CD14-positive monocyte (primary cell): ENCODE data around the gene SUFU. TPM values are rescaled to one million over a fixed set of nuclear protein-coding genes. Genes with fewer than 3 reads are reported as not detected.

Experiments
- DNase-seq, 3 donors: peaks; one replicate each; pipeline ENCODE4 v3.0.0-alpha.2; 2011 to 2022
- H2AFZ ChIP-seq: 2 replicates; pipeline ENCODE4 v1.6.0; 2012; ENCODE audit warnings: mild to moderate bottlenecking, low read depth, low read length, inconsistent platforms; ENCODE audit not compliant: insufficient read depth, poor library complexity, severe bottlenecking
- H3K27ac ChIP-seq, 2 donors: 1 replicate in 1 of 2; 2 replicates in 1 of 2; pipeline ENCODE4 v1.5.1; 2012 to 2013; ENCODE audit warnings: low read length in 2 of 2, control low read depth in 1 of 2, inconsistent platforms in 1 of 2, low read depth in 1 of 2, mild to moderate bottlenecking in 1 of 2
- H3K27me3 ChIP-seq, 2 donors: one replicate each; pipeline versions ENCODE4 v1.6.0 to v1.6.1; 2011 to 2013; ENCODE audit warnings: low read length in 2 of 2; ENCODE audit not compliant: control insufficient read depth in 2 of 2, insufficient read depth in 2 of 2
- H3K36me3 ChIP-seq, 2 donors: replicated peaks in 1 of 2; 1 replicate in 1 of 2; 2 replicates in 1 of 2; pipeline versions ENCODE4 v1.5.1 to v1.6.1; 2012 to 2013; ENCODE audit warnings: low read length in 2 of 2, control low read depth in 1 of 2, inconsistent platforms in 1 of 2, mild to moderate bottlenecking in 1 of 2; ENCODE audit not compliant: insufficient read depth in 2 of 2, control insufficient read depth in 1 of 2
- H3K4me1 ChIP-seq, 2 donors: 1 replicate in 1 of 2; 2 replicates in 1 of 2; pipeline versions ENCODE4 v1.5.1 to v1.6.1; 2012 to 2013; ENCODE audit warnings: low read length in 2 of 2, control low read depth in 1 of 2, inconsistent platforms in 1 of 2, mild to moderate bottlenecking in 1 of 2, moderate library complexity in 1 of 2; ENCODE audit not compliant: insufficient read depth in 2 of 2, control insufficient read depth in 1 of 2
- H3K4me2 ChIP-seq: replicated peaks from 2 replicates; pipeline ENCODE3; 2012; ENCODE audit warnings: low read length, moderate library complexity, mild to moderate bottlenecking; ENCODE audit not compliant: poor library complexity, severe bottlenecking; ENCODE audit errors: extremely low read depth
- H3K4me3 ChIP-seq, 3 experiments: fragments of 200-600 bp in 1 of 3; sonication (generic) in 1 of 3; replicated peaks in 1 of 3; 1 replicate in 2 of 3; 2 replicates in 1 of 3; pipeline ENCODE4 v1.5.1; 2011 to 2013; ENCODE audit warnings: low read length in 3 of 3, mild to moderate bottlenecking in 3 of 3, control low read depth in 2 of 3, low read depth in 2 of 3, inconsistent platforms in 1 of 3, moderate library complexity in 1 of 3
- H3K79me2 ChIP-seq: 2 replicates; pipeline ENCODE4 v1.6.0; 2012; ENCODE audit warnings: mild to moderate bottlenecking, control low read depth, inconsistent platforms, low read length, moderate library complexity; ENCODE audit not compliant: insufficient read depth
- H3K9ac ChIP-seq: 2 replicates; pipeline ENCODE4 v1.6.0; 2017; ENCODE audit warnings: low read length, mild to moderate bottlenecking; ENCODE audit not compliant: insufficient read depth, poor library complexity, severe bottlenecking
- H3K9me3 ChIP-seq, 2 donors: replicated peaks in 1 of 2; 1 replicate in 1 of 2; 2 replicates in 1 of 2; pipeline versions ENCODE4 v1.5.1 to v1.6.1; 2012 to 2013; ENCODE audit warnings: low read length in 2 of 2, control low read depth in 1 of 2; ENCODE audit not compliant: control insufficient read depth in 1 of 2, insufficient read depth in 1 of 2
- H4K20me1 ChIP-seq: 2 replicates; pipeline ENCODE4 v1.6.0; 2012; ENCODE audit warnings: mild to moderate bottlenecking, low read length, control low read depth, moderate library complexity; ENCODE audit not compliant: insufficient read depth
- H3K27ac Mint-ChIP-seq, 7 donors: one replicate each; pipeline ENCODE4 v1.8.0; 2020; ENCODE audit warnings: mild to moderate bottlenecking in 7 of 7, mixed read lengths in 7 of 7, moderate library complexity in 6 of 7, inconsistent platforms in 2 of 7
- H3K27me3 Mint-ChIP-seq, 3 donors: one replicate each; pipeline ENCODE4 v1.8.0; 2021 to 2022; ENCODE audit warnings: low read depth in 3 of 3, mild to moderate bottlenecking in 3 of 3, mixed read lengths in 3 of 3, moderate library complexity in 3 of 3, inconsistent platforms in 1 of 3
- H3K36me3 Mint-ChIP-seq, 2 donors: one replicate each; pipeline ENCODE4 v1.8.0; 2020; ENCODE audit warnings: mixed read lengths in 2 of 2, inconsistent platforms in 1 of 2, mild to moderate bottlenecking in 1 of 2
- H3K4me1 Mint-ChIP-seq: one replicate; pipeline ENCODE4 v1.8.0; 2020; ENCODE audit warnings: mild to moderate bottlenecking, mixed read lengths
- H3K4me3 Mint-ChIP-seq, 2 donors: one replicate each; pipeline ENCODE4 v1.8.0; 2020; ENCODE audit warnings: mild to moderate bottlenecking in 2 of 2, mixed read lengths in 2 of 2, moderate library complexity in 1 of 2
- H3K9me3 Mint-ChIP-seq, 7 donors: one replicate each; pipeline ENCODE4 v1.8.0; 2020 to 2022; ENCODE audit warnings: mixed read lengths in 7 of 7, mild to moderate bottlenecking in 6 of 7, moderate library complexity in 6 of 7, inconsistent platforms in 2 of 7
- WGBS: methylation state at CpG from one replicate; pipeline ENCODE4 v1.1.5; 2013; ENCODE audit warnings: missing lambda C conversion rate; ENCODE audit not compliant: insufficient coverage; 5-methylcytosine and 5-hydroxymethylcytosine counted together
- intact Hi-C, 2 donors: fragments of 100-400 bp; cut with micrococcal nuclease; formaldehyde crosslinking; loops; one replicate each; pipeline versions ENCODE4 v1.15.0 to v1.15.1; 2023
- polyA plus RNA-seq, 3 donors: library from polyadenylated mRNA; depleted of rRNA in 1 of 3; unstranded in 2 of 3; stranded (reverse) in 1 of 3; fragments of 300-500 nt in 2 of 3; fragments of >200 nt in 1 of 3; fragmentation: Illumina TruSeq in 2 of 3; gene quantifications; 1 replicate in 2 of 3; 2 replicates in 1 of 3; pipeline ENCODE4 v1.2.3, GENCODE V29; 2012 to 2021
- TF ChIP-seq, protein P1 (sequence below): fragments of 200-600 bp; IDR thresholded peaks from one replicate; pipeline ENCODE4 v1.8.0; 2022; ENCODE audit warnings: antibody characterized with exemption, mild to moderate bottlenecking

SUFU gene
- polyA plus RNA-seq, 3 donors = 3.2 to 10.0 (median 5.7) TPM

DNA sequence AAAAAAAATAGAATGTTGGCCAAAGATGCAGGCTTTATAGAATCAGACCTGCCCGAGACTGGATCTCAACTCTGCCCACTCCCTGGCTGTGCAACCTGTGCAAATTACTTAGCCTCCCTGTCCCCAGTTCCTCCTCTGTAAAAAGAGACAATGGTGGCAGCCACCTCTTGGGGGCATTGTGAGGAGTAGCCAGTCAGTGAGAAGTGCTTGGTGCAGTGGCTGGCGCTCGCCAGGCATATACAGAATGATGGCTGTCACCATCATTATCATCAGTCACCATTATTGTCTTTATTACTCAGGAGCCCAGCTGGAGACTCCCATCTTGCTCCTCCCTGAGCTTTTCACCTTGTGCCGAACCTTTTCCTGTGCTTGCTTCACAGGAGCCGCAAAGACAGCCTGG, 111.1 kb downstream of the SUFU start:
- Histone ChIP-seq H3K79me2 (no peaks in the 10 kb centered on the region), H3K27ac (no peak overlapping the region), H3K4me1 (no peaks in the 10 kb centered on the region), H3K27me3 (no peaks in the 10 kb centered on the region), H2AFZ (no peak overlapping the region), H3K4me3 (no peak overlapping the region), H3K9me3 (no peaks in the 10 kb centered on the region), H3K4me2 (no peak overlapping the region), H3K36me3 (peaks cover 54 to 81% of the 10 kb centered on the region in 2 donors), H4K20me1 (no peaks in the 10 kb centered on the region), H3K9ac (no peak overlapping the region)
- intact Hi-C loops = no loop called here
- H3K9me3 Mint-ChIP-seq = no peaks in the 10 kb centered on the region
- no peak for DNase-seq
- 91% methylated on average over 2 of the region's 5 CpGs for WGBS
- peak overlapping the region in 2 of 7 donors; percentile 13 to 15 for H3K27ac Mint-ChIP-seq
- no peak overlapping the region for H3K4me3 Mint-ChIP-seq
- peaks cover 64 to 83% of the 10 kb centered on the region in 2 donors for H3K36me3 Mint-ChIP-seq
- peaks cover 2% of the 10 kb centered on the region for H3K4me1 Mint-ChIP-seq
- H3K27me3 Mint-ChIP-seq = peaks cover 0 to 4% (median 0%) of the 10 kb centered on the region in 3 donors
- TF ChIP-seq, protein P1, sequence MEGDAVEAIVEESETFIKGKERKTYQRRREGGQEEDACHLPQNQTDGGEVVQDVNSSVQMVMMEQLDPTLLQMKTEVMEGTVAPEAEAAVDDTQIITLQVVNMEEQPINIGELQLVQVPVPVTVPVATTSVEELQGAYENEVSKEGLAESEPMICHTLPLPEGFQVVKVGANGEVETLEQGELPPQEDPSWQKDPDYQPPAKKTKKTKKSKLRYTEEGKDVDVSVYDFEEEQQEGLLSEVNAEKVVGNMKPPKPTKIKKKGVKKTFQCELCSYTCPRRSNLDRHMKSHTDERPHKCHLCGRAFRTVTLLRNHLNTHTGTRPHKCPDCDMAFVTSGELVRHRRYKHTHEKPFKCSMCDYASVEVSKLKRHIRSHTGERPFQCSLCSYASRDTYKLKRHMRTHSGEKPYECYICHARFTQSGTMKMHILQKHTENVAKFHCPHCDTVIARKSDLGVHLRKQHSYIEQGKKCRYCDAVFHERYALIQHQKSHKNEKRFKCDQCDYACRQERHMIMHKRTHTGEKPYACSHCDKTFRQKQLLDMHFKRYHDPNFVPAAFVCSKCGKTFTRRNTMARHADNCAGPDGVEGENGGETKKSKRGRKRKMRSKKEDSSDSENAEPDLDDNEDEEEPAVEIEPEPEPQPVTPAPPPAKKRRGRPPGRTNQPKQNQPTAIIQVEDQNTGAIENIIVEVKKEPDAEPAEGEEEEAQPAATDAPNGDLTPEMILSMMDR = no peak

DNA sequence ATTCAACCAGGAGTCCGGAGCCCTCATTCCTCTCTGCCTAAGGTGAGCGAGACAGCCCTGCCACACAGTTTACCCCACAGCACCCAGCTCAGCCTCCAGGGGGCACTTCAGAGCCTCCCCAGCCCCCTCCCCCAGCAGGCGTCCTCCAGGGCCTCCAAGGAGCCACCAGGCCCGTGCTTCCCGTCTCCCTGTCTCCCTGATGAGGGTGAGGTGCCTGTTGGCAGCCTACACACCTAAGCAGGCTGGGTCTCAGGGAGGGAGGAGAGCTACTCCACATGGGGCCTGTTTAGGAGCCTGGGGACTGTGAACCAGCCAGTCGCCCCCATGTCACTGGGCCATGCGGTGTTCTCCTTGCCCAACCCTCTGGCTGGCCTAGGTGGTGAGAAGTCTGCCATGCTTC, 111.6 kb downstream of the SUFU start:
- Histone ChIP-seq H4K20me1 (no peaks in the 10 kb centered on the region), H2AFZ (no peak overlapping the region), H3K36me3 (peaks cover 58 to 86% of the 10 kb centered on the region in 2 donors), H3K9me3 (no peaks in the 10 kb centered on the region), H3K4me2 (no peak overlapping the region), H3K27me3 (no peaks in the 10 kb centered on the region), H3K9ac (no peak overlapping the region), H3K79me2 (no peaks in the 10 kb centered on the region), H3K4me3 (no peak overlapping the region), H3K4me1 (no peaks in the 10 kb centered on the region), H3K27ac (no peak overlapping the region)
- Mint-ChIP-seq H3K4me3 (no peak overlapping the region), H3K4me1 (peaks cover 2% of the 10 kb centered on the region), H3K9me3 (no peaks in the 10 kb centered on the region), H3K27ac (peak overlapping the region in 4 of 7 donors; percentile 10 to 72 (median 14)), H3K36me3 (peaks cover 66 to 84% of the 10 kb centered on the region in 2 donors), H3K27me3 (peaks cover 0 to 4% (median 0%) of the 10 kb centered on the region in 3 donors)
- 96% methylated on average over 4 of the region's 7 CpGs for WGBS
- TF ChIP-seq, protein P1 = peak; percentile 40
- intact Hi-C loops = no loop called here
- peak; percentile 20 to 46 (median 31) for DNase-seq
